Keratinocyte (primary cell): ENCODE measurements around the gene TMA7. TPM values are rescaled to one million over a fixed set of nuclear protein-coding genes. Genes with fewer than 3 reads are reported as not detected.

Experiments
- DNase-seq: peaks from one replicate; pipeline ENCODE4 v3.0.0-alpha.2; 2011; ENCODE audit warnings: low read depth, missing footprints, low spot score
- FAIRE-seq: peaks from 2 replicates; lab custom pipeline; 2011; peaks lifted over from hg19 to GRCh38; lab: Jason Lieb, UNC
- H2AFZ ChIP-seq: 2 replicates; pipeline ENCODE4 v1.6.0; 2012; ENCODE audit warnings: low read length, control low read depth, inconsistent platforms; ENCODE audit not compliant: control insufficient read depth
- H3K27ac ChIP-seq: 2 replicates; pipeline ENCODE4 v1.5.1; 2011; ENCODE audit warnings: low read length; ENCODE audit not compliant: control insufficient read depth, insufficient read depth
- H3K27me3 ChIP-seq: 3 replicates; pipeline ENCODE4 v1.6.0; 2011; ENCODE audit warnings: low read length; ENCODE audit not compliant: control insufficient read depth, insufficient read depth; ENCODE audit errors: extremely low read depth
- H3K36me3 ChIP-seq, 2 experiments: 2 replicates in 1 of 2; 3 replicates in 1 of 2; pipeline ENCODE4 v1.5.1; 2011; ENCODE audit warnings: low read length in 2 of 2, mild to moderate bottlenecking in 1 of 2; ENCODE audit not compliant: control insufficient read depth in 2 of 2, insufficient read depth in 2 of 2; ENCODE audit errors: extremely low read depth in 1 of 2
- H3K4me1 ChIP-seq: 3 replicates; pipeline ENCODE4 v1.5.1; 2011; ENCODE audit warnings: low read length; ENCODE audit not compliant: control insufficient read depth, insufficient read depth; ENCODE audit errors: extremely low read depth
- H3K4me2 ChIP-seq: 3 replicates; pipeline ENCODE4 v1.6.0; 2011; ENCODE audit warnings: low read depth, low read length; ENCODE audit not compliant: control insufficient read depth, insufficient read depth; ENCODE audit errors: extremely low read depth
- H3K4me3 ChIP-seq, 3 experiments: fragments of 200-600 bp in 1 of 3; sonication (generic) in 1 of 3; 2 replicates in 2 of 3; 3 replicates in 1 of 3; pipeline ENCODE4 v1.5.1; 2011 to 2016; ENCODE audit warnings: low read length in 3 of 3, mild to moderate bottlenecking in 3 of 3, control low read depth in 2 of 3, inconsistent platforms in 1 of 3, low read depth in 1 of 3, mixed read lengths in 1 of 3, mixed run types in 1 of 3, moderate library complexity in 1 of 3; ENCODE audit not compliant: control insufficient read depth in 2 of 3, insufficient read depth in 2 of 3; ENCODE audit errors: extremely low read depth in 1 of 3
- H3K79me2 ChIP-seq: 2 replicates; pipeline ENCODE4 v1.6.0; 2012; ENCODE audit warnings: low read length; ENCODE audit not compliant: control insufficient read depth, insufficient read depth
- H3K9ac ChIP-seq: 3 replicates; pipeline ENCODE4 v1.6.0; 2011; ENCODE audit warnings: low read length; ENCODE audit not compliant: control insufficient read depth, insufficient read depth; ENCODE audit errors: extremely low read depth
- H3K9me1 ChIP-seq: 3 replicates; pipeline ENCODE4 v1.6.0; 2011; ENCODE audit warnings: low read length; ENCODE audit not compliant: control insufficient read depth, insufficient read depth; ENCODE audit errors: extremely low read depth
- H3K9me3 ChIP-seq: 2 replicates; pipeline ENCODE4 v1.5.1; 2012; ENCODE audit warnings: low read depth, low read length; ENCODE audit not compliant: control insufficient read depth
- H4K20me1 ChIP-seq: 3 replicates; pipeline ENCODE4 v1.6.0; 2011; ENCODE audit warnings: low read length; ENCODE audit not compliant: control insufficient read depth, insufficient read depth; ENCODE audit errors: extremely low read depth
- CTCF ChIP-seq, 3 experiments: IDR thresholded peaks in 1 of 3; conservative IDR thresholded peaks in 1 of 3; optimal IDR thresholded peaks in 1 of 3; 2 replicates in 2 of 3; 3 replicates in 1 of 3; pipeline versions ENCODE3 to v1.5.1; 2011; ENCODE audit warnings: low read length in 3 of 3, mild to moderate bottlenecking in 3 of 3, moderate library complexity in 2 of 3, control low read depth in 1 of 3, inconsistent platforms in 1 of 3; ENCODE audit not compliant: insufficient read depth in 2 of 3; ENCODE audit errors: extremely low read depth in 1 of 3
- EZH2 ChIP-seq: IDR thresholded peaks from one replicate; pipeline ENCODE4 v1.6.1; 2012; ENCODE audit warnings: inconsistent platforms, mild to moderate bottlenecking, low read length, moderate library complexity
- dilution Hi-C: fragments of 300-500 bp; cut with MboI; formaldehyde crosslinking; loops from one replicate; pipeline ENCODE4 v1.7.0; 2020; ENCODE audit warnings: low sequenced_read_pairs; ENCODE audit not compliant: extremely low pct_ligation_motif_present
- polyA plus RNA-seq, 5 experiments: library from polyadenylated mRNA; depleted of rRNA in 3 of 5; stranded (reverse) in 3 of 5; stranded (forward) in 1 of 5; unstranded in 1 of 5; fragments of >200 nt; gene quantifications; 1 replicate in 1 of 5; 2 replicates in 3 of 5; 3 replicates in 1 of 5; pipeline versions ENCODE4 v1.2.1 to v1.2.3, GENCODE V29; 2011 to 2012; ENCODE audit warnings: missing spikeins in 2 of 5, low read depth in 1 of 5, low replicate concordance in 1 of 5

TMA7 gene
- polyA plus RNA-seq, 1 donor (not counting 4 experiments of a cell fraction or from before 2014, with no cell fraction given), result 418 TPM

GRCh38 chr3:48463703-48464102 lies 23.6 kb downstream of the TMA7 start:
- Histone ChIP-seq H3K9ac (no peak overlapping the region), H3K27me3 (no peaks in the 10 kb centered on the region), H3K9me1 (no peaks in the 10 kb centered on the region), H3K4me3 (no peak overlapping the region), H3K4me2 (no peak overlapping the region), H3K79me2 (peaks cover 19% of the 10 kb centered on the region), H3K27ac (no peak overlapping the region), H3K9me3 (no peaks in the 10 kb centered on the region), H3K4me1 (peaks cover 33% of the 10 kb centered on the region), H2AFZ (no peak overlapping the region), H3K36me3 (peaks cover 18 to 50% of the 10 kb centered on the region in 2 experiments), H4K20me1 (no peaks in the 10 kb centered on the region)
- DNase-seq (no peak), FAIRE-seq (no peak)
- no peak for TF ChIP-seq CTCF (optimal IDR thresholded peaks at IDR 0.05 in 1 of 3, IDR thresholded peaks at IDR 0.05 in 1 of 3, conservative IDR thresholded peaks at IDR 0.05 in 1 of 3; ENCODE audit: extremely low read depth in 1 of 3, insufficient read depth in 2 of 3, low read length in 3 of 3)
- TF ChIP-seq EZH2, result no peak
- dilution Hi-C loops, result no loop called here

DNA sequence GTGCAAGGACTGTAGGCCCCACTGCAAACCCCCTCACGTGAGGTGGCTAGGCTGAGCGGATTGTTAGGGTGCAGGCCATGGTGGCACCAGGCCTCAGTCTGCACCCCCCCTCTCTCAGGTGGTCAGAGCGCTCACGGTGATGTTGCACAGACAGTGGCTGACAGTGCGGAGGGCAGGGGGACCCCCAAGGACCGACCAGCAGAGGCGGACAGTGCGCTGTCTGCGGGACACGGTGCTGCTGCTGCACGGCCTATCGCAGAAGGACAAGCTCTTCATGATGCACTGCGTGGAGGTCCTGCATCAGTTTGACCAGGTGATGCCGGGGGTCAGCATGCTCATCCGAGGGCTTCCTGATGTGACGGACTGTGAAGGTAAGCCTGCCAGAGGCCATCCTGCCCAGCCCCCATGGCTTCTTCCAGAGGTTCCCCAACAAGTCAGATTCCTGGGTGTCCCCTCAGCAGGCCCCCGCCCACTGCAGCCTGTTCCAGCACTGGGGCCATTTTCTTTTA lies 24.7 kb downstream of the TMA7 start:
- Histone ChIP-seq H3K9ac (no peak overlapping the region), H3K27ac (peak overlapping the region; percentile 98), H4K20me1 (no peaks in the 10 kb centered on the region), H2AFZ (no peak overlapping the region), H3K27me3 (no peaks in the 10 kb centered on the region), H3K9me1 (no peaks in the 10 kb centered on the region), H3K36me3 (peaks cover 17 to 42% of the 10 kb centered on the region in 2 experiments), H3K4me2 (no peak overlapping the region), H3K4me1 (peaks cover 31% of the 10 kb centered on the region), H3K79me2 (peaks cover 30% of the 10 kb centered on the region), H3K4me3 (no peak overlapping the region), H3K9me3 (no peaks in the 10 kb centered on the region)
- FAIRE-seq, result no peak
- no peak for DNase-seq
- TF ChIP-seq EZH2, result no peak
- TF ChIP-seq CTCF (optimal IDR thresholded peaks at IDR 0.05 in 1 of 3, IDR thresholded peaks at IDR 0.05 in 1 of 3, conservative IDR thresholded peaks at IDR 0.05 in 1 of 3; ENCODE audit: extremely low read depth in 1 of 3, insufficient read depth in 2 of 3, low read length in 3 of 3), result no peak
- dilution Hi-C loops, result no loop called here
